Gastrocnemius medialis (tissue), 4 donors: ENCODE data around the gene LGI1.

Source experiments
- POLR2A ChIP-seq, 2 donors: fragments of 450-650 bp; IDR thresholded peaks; one replicate each; pipeline ENCODE4 v1.6.1; 2017; ENCODE audit warnings: antibody characterized with exemption in 2 of 2, mild to moderate bottlenecking in 2 of 2, moderate library complexity in 2 of 2
- TF ChIP-seq, protein P1 (sequence below), 5 experiments: fragments of 450-650 bp in 3 of 5; fragments of 200-600 bp in 2 of 5; sonication (generic) in 2 of 5; IDR thresholded peaks in 4 of 5; conservative IDR thresholded peaks in 1 of 5; 1 replicate in 4 of 5; 2 replicates in 1 of 5; pipeline ENCODE4 v1.5.1; 2016 to 2019; ENCODE audit warnings: antibody characterized with exemption in 5 of 5, mild to moderate bottlenecking in 3 of 5, moderate library complexity in 3 of 5

DNA sequence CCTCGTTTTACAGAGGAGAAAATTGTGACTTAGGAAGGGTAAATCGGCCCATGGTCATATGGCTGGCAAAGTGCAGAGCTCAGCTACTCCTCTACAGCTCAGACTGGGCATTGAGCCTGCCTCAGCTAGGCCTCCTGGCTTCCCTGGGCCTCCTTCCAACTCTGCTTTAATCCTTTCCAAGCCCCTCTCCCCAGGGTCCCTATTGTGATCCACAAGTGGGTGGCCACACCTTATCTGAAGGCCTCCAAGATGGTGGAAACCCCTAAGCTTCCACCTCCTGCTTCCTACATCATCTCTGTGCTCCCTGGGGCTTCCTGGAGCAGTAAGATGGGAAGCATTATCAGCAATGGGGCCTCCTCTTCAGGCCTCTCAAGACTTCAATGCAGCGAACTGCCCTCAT lies 3.0 kb upstream of the LGI1 start:
- TF ChIP-seq, protein P1, sequence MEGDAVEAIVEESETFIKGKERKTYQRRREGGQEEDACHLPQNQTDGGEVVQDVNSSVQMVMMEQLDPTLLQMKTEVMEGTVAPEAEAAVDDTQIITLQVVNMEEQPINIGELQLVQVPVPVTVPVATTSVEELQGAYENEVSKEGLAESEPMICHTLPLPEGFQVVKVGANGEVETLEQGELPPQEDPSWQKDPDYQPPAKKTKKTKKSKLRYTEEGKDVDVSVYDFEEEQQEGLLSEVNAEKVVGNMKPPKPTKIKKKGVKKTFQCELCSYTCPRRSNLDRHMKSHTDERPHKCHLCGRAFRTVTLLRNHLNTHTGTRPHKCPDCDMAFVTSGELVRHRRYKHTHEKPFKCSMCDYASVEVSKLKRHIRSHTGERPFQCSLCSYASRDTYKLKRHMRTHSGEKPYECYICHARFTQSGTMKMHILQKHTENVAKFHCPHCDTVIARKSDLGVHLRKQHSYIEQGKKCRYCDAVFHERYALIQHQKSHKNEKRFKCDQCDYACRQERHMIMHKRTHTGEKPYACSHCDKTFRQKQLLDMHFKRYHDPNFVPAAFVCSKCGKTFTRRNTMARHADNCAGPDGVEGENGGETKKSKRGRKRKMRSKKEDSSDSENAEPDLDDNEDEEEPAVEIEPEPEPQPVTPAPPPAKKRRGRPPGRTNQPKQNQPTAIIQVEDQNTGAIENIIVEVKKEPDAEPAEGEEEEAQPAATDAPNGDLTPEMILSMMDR (IDR thresholded peaks at IDR 0.05 in 4 of 5, conservative IDR thresholded peaks at IDR 0.05 in 1 of 5): no peak
- no peak for TF ChIP-seq POLR2A (IDR thresholded peaks at IDR 0.05)
